ENCODE measurements around the gene MON1B. TPM values are rescaled to one million over a fixed set of nuclear protein-coding genes. Genes with fewer than 3 reads are reported as not detected.

Gene MON1B
- total and polyA plus RNA-seq, 2 of the 13 experiments (the other 11 are each of a cell fraction or from before 2014, with no cell fraction given) = 13.4 to 15.6 TPM

GRCh38 chr16:77190478-77191258 lies at the start of gene MON1B (continued):
- TF ChIP-seq, protein P1, sequence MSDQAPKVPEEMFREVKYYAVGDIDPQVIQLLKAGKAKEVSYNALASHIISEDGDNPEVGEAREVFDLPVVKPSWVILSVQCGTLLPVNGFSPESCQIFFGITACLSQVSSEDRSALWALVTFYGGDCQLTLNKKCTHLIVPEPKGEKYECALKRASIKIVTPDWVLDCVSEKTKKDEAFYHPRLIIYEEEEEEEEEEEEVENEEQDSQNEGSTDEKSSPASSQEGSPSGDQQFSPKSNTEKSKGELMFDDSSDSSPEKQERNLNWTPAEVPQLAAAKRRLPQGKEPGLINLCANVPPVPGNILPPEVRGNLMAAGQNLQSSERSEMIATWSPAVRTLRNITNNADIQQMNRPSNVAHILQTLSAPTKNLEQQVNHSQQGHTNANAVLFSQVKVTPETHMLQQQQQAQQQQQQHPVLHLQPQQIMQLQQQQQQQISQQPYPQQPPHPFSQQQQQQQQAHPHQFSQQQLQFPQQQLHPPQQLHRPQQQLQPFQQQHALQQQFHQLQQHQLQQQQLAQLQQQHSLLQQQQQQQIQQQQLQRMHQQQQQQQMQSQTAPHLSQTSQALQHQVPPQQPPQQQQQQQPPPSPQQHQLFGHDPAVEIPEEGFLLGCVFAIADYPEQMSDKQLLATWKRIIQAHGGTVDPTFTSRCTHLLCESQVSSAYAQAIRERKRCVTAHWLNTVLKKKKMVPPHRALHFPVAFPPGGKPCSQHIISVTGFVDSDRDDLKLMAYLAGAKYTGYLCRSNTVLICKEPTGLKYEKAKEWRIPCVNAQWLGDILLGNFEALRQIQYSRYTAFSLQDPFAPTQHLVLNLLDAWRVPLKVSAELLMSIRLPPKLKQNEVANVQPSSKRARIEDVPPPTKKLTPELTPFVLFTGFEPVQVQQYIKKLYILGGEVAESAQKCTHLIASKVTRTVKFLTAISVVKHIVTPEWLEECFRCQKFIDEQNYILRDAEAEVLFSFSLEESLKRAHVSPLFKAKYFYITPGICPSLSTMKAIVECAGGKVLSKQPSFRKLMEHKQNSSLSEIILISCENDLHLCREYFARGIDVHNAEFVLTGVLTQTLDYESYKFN (CRISPR knock-in tag; conservative IDR thresholded peaks at IDR 0.05) = peak; percentile 43
- TF ChIP-seq ZFP62 (CRISPR knock-in tag; IDR thresholded peaks at IDR 0.05) (no peak; the same call in 1 of the 2 replicates), TBX3 (IDR thresholded peaks at IDR 0.05; ENCODE audit: borderline replicate concordance) (peak; percentile 48), ZNF101 (CRISPR knock-in tag; IDR thresholded peaks at IDR 0.05; ENCODE audit: borderline replicate concordance, low read depth) (no peak), ZBTB1 (CRISPR knock-in tag; IDR thresholded peaks at IDR 0.05; ENCODE audit: borderline replicate concordance) (no peak), SP5 (CRISPR knock-in tag; IDR thresholded peaks at IDR 0.05; ENCODE audit: borderline replicate concordance, low read depth) (no peak), ISL2 (CRISPR knock-in tag; IDR thresholded peaks at IDR 0.05) (peak; percentile 56; the same call in 1 of the 2 replicates), ELF1 (CRISPR knock-in tag; IDR thresholded peaks at IDR 0.05) (peak; percentile 99), ZNF782 (CRISPR knock-in tag; IDR thresholded peaks at IDR 0.05; ENCODE audit: borderline replicate concordance) (no peak), THAP9 (CRISPR knock-in tag; IDR thresholded peaks at IDR 0.05; ENCODE audit: borderline replicate concordance) (peak; percentile 88), EED (CRISPR knock-in tag; IDR thresholded peaks at IDR 0.05) (0 out of 2 replicates have a peak, but pooled peaks have one; percentile 69), HDAC6 (IDR thresholded peaks at IDR 0.05; ENCODE audit: low read depth, low read length) (no peak), ZBTB21 (CRISPR knock-in tag; IDR thresholded peaks at IDR 0.05) (no peak; the same call in 1 of the 2 replicates), HDAC1 (CRISPR knock-in tag; IDR thresholded peaks at IDR 0.05) (peak; percentile 94), ETV6 (CRISPR knock-in tag; conservative IDR thresholded peaks at IDR 0.05) (peak; percentile 95)
- TF ChIP-seq, protein P2, sequence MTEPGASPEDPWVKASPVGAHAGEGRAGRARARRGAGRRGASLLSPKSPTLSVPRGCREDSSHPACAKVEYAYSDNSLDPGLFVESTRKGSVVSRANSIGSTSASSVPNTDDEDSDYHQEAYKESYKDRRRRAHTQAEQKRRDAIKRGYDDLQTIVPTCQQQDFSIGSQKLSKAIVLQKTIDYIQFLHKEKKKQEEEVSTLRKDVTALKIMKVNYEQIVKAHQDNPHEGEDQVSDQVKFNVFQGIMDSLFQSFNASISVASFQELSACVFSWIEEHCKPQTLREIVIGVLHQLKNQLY (CRISPR knock-in tag; IDR thresholded peaks at IDR 0.05) = 0 out of 2 replicates have a peak, but pooled peaks have one; percentile 3
- TF ChIP-seq, protein P3, sequence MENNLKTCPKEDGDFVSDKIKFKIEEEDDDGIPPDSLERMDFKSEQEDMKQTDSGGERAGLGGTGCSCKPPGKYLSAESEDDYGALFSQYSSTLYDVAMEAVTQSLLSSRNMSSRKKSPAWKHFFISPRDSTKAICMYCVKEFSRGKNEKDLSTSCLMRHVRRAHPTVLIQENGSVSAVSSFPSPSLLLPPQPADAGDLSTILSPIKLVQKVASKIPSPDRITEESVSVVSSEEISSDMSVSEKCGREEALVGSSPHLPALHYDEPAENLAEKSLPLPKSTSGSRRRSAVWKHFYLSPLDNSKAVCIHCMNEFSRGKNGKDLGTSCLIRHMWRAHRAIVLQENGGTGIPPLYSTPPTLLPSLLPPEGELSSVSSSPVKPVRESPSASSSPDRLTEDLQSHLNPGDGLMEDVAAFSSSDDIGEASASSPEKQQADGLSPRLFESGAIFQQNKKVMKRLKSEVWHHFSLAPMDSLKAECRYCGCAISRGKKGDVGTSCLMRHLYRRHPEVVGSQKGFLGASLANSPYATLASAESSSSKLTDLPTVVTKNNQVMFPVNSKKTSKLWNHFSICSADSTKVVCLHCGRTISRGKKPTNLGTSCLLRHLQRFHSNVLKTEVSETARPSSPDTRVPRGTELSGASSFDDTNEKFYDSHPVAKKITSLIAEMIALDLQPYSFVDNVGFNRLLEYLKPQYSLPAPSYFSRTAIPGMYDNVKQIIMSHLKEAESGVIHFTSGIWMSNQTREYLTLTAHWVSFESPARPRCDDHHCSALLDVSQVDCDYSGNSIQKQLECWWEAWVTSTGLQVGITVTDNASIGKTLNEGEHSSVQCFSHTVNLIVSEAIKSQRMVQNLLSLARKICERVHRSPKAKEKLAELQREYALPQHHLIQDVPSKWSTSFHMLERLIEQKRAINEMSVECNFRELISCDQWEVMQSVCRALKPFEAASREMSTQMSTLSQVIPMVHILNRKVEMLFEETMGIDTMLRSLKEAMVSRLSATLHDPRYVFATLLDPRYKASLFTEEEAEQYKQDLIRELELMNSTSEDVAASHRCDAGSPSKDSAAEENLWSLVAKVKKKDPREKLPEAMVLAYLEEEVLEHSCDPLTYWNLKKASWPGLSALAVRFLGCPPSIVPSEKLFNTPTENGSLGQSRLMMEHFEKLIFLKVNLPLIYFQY (CRISPR knock-in tag; IDR thresholded peaks at IDR 0.05; ENCODE audit: borderline replicate concordance) = 0 out of 2 replicates have a peak, but pooled peaks have one; percentile 50
